ENCODE measurements around the gene PEAK3.

DNA sequence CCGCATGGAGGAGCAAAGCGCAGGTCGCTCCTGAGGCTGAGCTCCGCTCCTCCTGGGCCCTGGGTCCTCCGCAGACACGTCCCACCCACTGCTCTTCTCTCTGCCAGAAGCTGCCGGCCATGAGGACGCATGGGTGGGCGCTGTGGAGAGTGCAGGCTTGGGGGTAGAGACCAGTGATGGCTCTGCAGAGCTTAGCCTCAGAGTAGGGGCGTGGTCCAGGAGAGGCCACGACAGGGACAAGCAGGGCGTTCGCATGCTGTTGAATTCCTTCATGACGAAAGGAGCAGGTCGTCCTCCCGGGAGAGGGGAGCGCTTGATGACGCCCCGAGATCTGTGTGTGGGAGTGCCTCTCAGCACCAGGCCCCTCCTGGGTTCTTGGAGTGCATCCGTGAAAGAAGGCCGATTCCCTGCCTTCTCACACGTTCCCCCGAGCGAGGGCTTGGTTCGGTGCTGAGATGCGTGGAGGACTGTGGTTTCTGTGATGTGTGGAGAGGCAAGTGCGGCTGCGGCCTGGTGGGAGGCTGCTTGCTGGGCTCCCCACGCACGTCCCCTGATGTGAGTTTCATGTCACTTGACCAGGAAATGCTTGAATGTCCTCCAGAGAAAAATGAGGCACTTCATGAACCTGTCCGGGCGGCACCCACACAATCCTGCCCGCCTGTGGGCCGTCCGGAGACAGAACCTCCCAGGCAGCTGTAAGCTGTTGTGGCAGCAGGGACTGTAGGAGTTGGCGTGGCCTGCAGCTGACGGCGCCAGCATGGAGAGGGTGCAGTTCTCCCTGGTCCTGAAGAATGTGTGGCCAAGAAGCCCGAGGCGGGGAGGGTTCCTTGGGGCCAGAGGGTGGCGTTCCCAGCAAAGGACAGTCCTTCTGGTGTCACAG is 40.9 kb downstream of the PEAK3 start:
- TF ChIP-seq POLR2AphosphoS5 (IDR thresholded peaks at IDR 0.05) = no peak
- TF ChIP-seq, protein P1, sequence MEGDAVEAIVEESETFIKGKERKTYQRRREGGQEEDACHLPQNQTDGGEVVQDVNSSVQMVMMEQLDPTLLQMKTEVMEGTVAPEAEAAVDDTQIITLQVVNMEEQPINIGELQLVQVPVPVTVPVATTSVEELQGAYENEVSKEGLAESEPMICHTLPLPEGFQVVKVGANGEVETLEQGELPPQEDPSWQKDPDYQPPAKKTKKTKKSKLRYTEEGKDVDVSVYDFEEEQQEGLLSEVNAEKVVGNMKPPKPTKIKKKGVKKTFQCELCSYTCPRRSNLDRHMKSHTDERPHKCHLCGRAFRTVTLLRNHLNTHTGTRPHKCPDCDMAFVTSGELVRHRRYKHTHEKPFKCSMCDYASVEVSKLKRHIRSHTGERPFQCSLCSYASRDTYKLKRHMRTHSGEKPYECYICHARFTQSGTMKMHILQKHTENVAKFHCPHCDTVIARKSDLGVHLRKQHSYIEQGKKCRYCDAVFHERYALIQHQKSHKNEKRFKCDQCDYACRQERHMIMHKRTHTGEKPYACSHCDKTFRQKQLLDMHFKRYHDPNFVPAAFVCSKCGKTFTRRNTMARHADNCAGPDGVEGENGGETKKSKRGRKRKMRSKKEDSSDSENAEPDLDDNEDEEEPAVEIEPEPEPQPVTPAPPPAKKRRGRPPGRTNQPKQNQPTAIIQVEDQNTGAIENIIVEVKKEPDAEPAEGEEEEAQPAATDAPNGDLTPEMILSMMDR (IDR thresholded peaks at IDR 0.05) = no peak
- no peak for TF ChIP-seq POLR2A (IDR thresholded peaks at IDR 0.05)
